Upper lobe of left lung (tissue), 6 donors: ENCODE results near the gene TGDS. TPM values are rescaled to one million over a fixed set of nuclear protein-coding genes. Genes with fewer than 3 reads are reported as not detected.

Source experiments
- ATAC-seq, 2 donors: fragments of 200-7000 bp; cut with Tn5 transposase; one replicate each; pipeline ENCODE4 v1.9.1; 2022; ENCODE audit warnings: mild to moderate bottlenecking in 2 of 2, moderate library complexity in 2 of 2; ENCODE audit not compliant: low FRiP score in 2 of 2
- DNase-seq, 2 donors: peaks; one replicate each; pipeline ENCODE4 v3.0.0-alpha.2; 2019 to 2020
- H3K27ac ChIP-seq, 4 donors: fragments of 200-600 bp; sonication (generic); one replicate each; pipeline ENCODE4 v1.5.1; 2016 to 2019
- H3K27me3 ChIP-seq, 4 donors: fragments of 200-600 bp; sonication (generic); one replicate each; pipeline ENCODE4 v1.5.1; 2017 to 2019
- H3K36me3 ChIP-seq, 4 donors: fragments of 200-600 bp; sonication (generic); one replicate each; pipeline ENCODE4 v1.5.1; 2016 to 2019
- H3K4me1 ChIP-seq, 4 donors: fragments of 200-600 bp; sonication (generic); one replicate each; pipeline ENCODE4 v1.5.1; 2018 to 2019
- H3K4me3 ChIP-seq, 4 donors: fragments of 200-600 bp; sonication (generic); one replicate each; pipeline ENCODE4 v1.5.1; 2017 to 2019; ENCODE audit warnings: mild to moderate bottlenecking in 2 of 4, moderate library complexity in 1 of 4
- H3K9me3 ChIP-seq, 4 donors: fragments of 200-600 bp; sonication (generic); one replicate each; pipeline ENCODE4 v1.5.1; 2018 to 2019
- EP300 ChIP-seq, 4 donors: sonication (generic); formaldehyde crosslinking; IDR thresholded peaks; one replicate each; pipeline ENCODE4 v1.5.1; 2017; ENCODE audit warnings: antibody characterized with exemption in 4 of 4, control low read depth in 2 of 4
- POLR2A ChIP-seq, 4 donors: fragments of 450-650 bp; IDR thresholded peaks; one replicate each; pipeline ENCODE4 v1.5.1; 2016 to 2017; ENCODE audit warnings: antibody characterized with exemption in 4 of 4, mild to moderate bottlenecking in 2 of 4
- POLR2AphosphoS5 ChIP-seq, 2 donors: sonication (generic); formaldehyde crosslinking; IDR thresholded peaks; one replicate each; pipeline ENCODE4 v1.5.1; 2017; ENCODE audit warnings: antibody characterized with exemption in 2 of 2
- WGBS, 2 donors: methylation state at CpG; one replicate each; pipeline ENCODE4 v1.1.5; 2017 to 2018; 5-methylcytosine and 5-hydroxymethylcytosine counted together
- total RNA-seq, 6 donors: library from RNA; depleted of rRNA in 4 of 6; stranded (reverse); fragments of >200 nt in 4 of 6; gene quantifications; one replicate each; pipeline versions ENCODE4 v1.1.0 to v1.2.1, GENCODE V29; 2016 to 2021
- TF ChIP-seq, protein P1 (sequence below), 6 experiments: fragments of 450-650 bp in 4 of 6; fragments of 200-600 bp in 2 of 6; sonication (generic) in 2 of 6; IDR thresholded peaks; one replicate each; pipeline ENCODE4 v1.5.1; 2016 to 2019; ENCODE audit warnings: antibody characterized with exemption in 6 of 6
- donor health status: DM: no; HTN: no; CAD: no; lungs with moderate emphysema.
- donor health status: DM: no; HTN: yes; CAD: no; lungs with severe emphysema.

The TGDS gene
- total RNA-seq, 6 donors from 2014 or later = 2.8 to 13.5 (median 7.5) TPM

DNA sequence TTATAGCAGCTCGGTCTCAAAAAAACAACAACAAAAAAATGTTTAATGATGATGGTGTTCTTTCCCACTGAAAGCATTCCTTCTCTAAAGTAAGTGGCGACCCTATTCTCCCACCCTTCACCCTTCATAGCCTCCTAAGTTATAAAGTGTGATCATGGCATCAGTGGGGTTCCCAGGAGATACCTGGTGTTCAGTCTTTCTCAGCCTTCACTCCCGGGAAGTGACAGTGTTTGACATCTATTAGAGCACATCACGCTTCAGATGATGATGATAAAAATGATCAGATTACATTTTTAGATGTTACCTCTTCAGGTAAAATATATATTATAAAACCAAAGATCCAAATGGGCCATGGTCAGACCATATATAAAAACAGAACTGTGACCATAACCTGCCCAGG lies 51.0 kb downstream of the TGDS start:
- ATAC-seq = no peak
- H3K4me1 ChIP-seq = peaks cover 6 to 9% (median 7%) of the 10 kb centered on the region in 4 donors

DNA sequence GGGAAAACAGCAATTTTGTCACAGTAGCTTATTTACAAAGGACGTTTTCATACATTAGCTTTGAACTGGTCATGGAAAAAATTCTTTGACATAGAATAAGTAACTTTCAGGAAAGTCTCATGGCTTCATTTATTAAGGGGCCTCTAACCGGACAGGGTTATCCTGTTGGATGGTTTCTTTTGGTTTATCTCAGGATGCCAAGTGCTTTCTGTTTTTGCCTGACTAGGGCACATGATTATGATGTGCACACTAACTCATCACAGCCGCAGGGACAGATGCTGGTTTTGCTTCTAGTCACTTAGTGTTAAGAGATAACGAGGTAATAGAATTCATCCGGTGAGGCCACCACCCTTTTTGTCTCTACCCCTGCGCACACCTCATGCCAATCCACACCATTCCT lies 53.0 kb downstream of the TGDS start:
- H3K4me3 ChIP-seq = no peak overlapping the region

More for the DNA sequence above, 51.0 kb downstream of the TGDS start:
- no peaks in the 10 kb centered on the region for H3K9me3 ChIP-seq
- 82 to 95% methylated on average over 4 of the region's 4 CpGs for WGBS, 2 donors
- H3K36me3 ChIP-seq = no peaks in the 10 kb centered on the region
- no peak for DNase-seq
- TF ChIP-seq EP300 (IDR thresholded peaks at IDR 0.05) (no peak), POLR2A (IDR thresholded peaks at IDR 0.05) (no peak), POLR2AphosphoS5 (IDR thresholded peaks at IDR 0.05) (no peak)
- TF ChIP-seq, protein P1, sequence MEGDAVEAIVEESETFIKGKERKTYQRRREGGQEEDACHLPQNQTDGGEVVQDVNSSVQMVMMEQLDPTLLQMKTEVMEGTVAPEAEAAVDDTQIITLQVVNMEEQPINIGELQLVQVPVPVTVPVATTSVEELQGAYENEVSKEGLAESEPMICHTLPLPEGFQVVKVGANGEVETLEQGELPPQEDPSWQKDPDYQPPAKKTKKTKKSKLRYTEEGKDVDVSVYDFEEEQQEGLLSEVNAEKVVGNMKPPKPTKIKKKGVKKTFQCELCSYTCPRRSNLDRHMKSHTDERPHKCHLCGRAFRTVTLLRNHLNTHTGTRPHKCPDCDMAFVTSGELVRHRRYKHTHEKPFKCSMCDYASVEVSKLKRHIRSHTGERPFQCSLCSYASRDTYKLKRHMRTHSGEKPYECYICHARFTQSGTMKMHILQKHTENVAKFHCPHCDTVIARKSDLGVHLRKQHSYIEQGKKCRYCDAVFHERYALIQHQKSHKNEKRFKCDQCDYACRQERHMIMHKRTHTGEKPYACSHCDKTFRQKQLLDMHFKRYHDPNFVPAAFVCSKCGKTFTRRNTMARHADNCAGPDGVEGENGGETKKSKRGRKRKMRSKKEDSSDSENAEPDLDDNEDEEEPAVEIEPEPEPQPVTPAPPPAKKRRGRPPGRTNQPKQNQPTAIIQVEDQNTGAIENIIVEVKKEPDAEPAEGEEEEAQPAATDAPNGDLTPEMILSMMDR (IDR thresholded peaks at IDR 0.05) = no peak
- H3K27me3 ChIP-seq = no peaks in the 10 kb centered on the region
- no peak overlapping the region for H3K27ac ChIP-seq
- no peak overlapping the region for H3K4me3 ChIP-seq

DNA sequence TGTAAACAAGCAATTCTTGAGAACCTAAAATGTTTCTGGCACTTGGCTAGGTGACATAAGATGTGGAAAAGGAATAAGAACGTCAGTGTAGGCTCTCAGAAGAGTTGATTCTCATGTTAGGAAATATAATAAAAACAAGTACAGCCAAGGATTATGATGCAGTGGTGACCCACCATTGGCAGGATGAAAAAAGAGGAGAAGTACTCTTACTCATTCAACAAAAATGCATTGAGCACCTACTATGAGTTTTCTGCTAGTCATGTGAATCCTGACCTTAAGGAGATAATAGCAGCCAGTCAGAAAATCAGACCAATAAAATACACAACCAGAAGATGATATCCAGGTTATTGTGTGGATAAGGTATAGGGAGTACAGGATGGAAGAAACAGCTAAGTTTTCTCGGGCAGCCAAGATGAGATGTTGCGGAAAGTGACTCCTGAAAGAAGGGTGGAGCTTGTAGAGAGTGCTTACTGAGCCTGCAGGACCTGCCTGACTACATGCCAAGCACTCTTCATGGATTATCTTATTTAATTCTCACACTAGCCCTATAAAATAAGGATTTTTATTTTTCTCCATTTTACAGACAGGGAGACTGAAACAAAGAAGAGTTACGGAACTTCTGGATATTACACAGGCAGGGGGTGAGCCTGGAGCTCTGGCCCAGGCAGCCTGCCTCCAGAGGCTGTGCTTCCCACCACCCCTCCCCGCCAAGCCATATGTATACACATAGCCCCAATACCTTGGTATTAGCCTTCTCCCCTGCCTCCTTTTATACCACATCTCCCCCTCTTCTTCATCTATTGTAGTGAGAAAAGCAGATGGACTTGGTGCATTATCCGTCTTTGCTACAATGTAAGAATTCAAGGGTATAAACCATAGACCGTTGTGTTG lies 58.0 kb downstream of the TGDS start:
- Histone ChIP-seq H3K27ac (no peak overlapping the region), H3K9me3 (no peaks in the 10 kb centered on the region), H3K4me3 (no peak overlapping the region), H3K4me1 (no peaks in the 10 kb centered on the region), H3K36me3 (no peaks in the 10 kb centered on the region), H3K27me3 (no peaks in the 10 kb centered on the region)
- TF ChIP-seq, protein P1 (IDR thresholded peaks at IDR 0.05) = no peak
- TF ChIP-seq EP300 (IDR thresholded peaks at IDR 0.05) = no peak
- no peak for TF ChIP-seq POLR2AphosphoS5 (IDR thresholded peaks at IDR 0.05)
- TF ChIP-seq POLR2A (IDR thresholded peaks at IDR 0.05) = no peak
- ATAC-seq = peak in 1 of 2 donors; percentile 52
- whole genome bisulfite sequencing, 2 donors = 78 to 82% methylated on average over 7 of the region's 7 CpGs
- DNase-seq = peak in 1 of 2 donors; percentile 35

More for the DNA sequence above, 53.0 kb downstream of the TGDS start:
- TF ChIP-seq, protein P1 (IDR thresholded peaks at IDR 0.05) = no peak
- TF ChIP-seq EP300 (IDR thresholded peaks at IDR 0.05) (no peak), POLR2A (IDR thresholded peaks at IDR 0.05) (no peak), POLR2AphosphoS5 (IDR thresholded peaks at IDR 0.05) (no peak)
- H3K9me3 ChIP-seq = no peaks in the 10 kb centered on the region
- H3K27ac ChIP-seq = no peak overlapping the region
- H3K36me3 ChIP-seq = no peaks in the 10 kb centered on the region
- no peak for DNase-seq
- H3K27me3 ChIP-seq = no peaks in the 10 kb centered on the region
- 57 to 69% methylated on average over 6 of the region's 6 CpGs for WGBS, 2 donors
- peaks cover 0 to under 1% (median 0%) of the 10 kb centered on the region in 4 donors for H3K4me1 ChIP-seq
- ATAC-seq = no peak

DNA sequence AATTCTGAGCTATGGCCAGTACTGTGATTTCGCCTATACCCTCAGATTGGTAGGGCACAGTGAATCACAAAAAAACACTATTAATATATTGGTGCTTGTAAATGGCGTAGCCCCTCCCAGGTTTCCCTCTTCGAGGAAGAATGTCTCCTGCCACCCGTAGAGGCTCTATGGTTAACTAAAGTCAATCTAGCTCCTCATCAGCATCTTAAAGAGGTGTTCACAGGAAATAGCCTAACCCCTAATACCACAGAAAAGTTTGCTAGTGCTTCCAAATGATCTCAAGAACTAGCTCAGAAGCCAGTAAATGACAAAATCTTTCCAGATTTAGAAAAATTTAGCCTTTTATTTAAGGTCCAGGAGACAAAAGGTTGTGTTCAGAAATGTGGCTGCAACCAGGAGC lies 60.2 kb downstream of the TGDS start:
- no peak overlapping the region for H3K27ac ChIP-seq
- H3K27me3 ChIP-seq = no peaks in the 10 kb centered on the region
- ATAC-seq (no peak), DNase-seq (no peak)
- 75 to 82% methylated on average over 4 of the region's 4 CpGs for WGBS, 2 donors
- no peaks in the 10 kb centered on the region for H3K9me3 ChIP-seq
- H3K36me3 ChIP-seq = no peaks in the 10 kb centered on the region
- H3K4me3 ChIP-seq = no peak overlapping the region
- no peak for TF ChIP-seq EP300 (IDR thresholded peaks at IDR 0.05)
- no peak for TF ChIP-seq POLR2AphosphoS5 (IDR thresholded peaks at IDR 0.05)
- no peak for TF ChIP-seq POLR2A (IDR thresholded peaks at IDR 0.05)
- TF ChIP-seq, protein P1 (IDR thresholded peaks at IDR 0.05) = no peak
- H3K4me1 ChIP-seq = no peaks in the 10 kb centered on the region
